K562 (cell line): ENCODE data around the gene ZSWIM3. TPM values are rescaled to one million over a fixed set of nuclear protein-coding genes. Genes with fewer than 3 reads are reported as not detected.

Source experiments
- CREM ChIP-seq: IDR thresholded peaks from 2 replicates; pipeline ENCODE4 v1.6.1; 2014; ENCODE audit warnings: antibody characterized with exemption, low read depth
- DACH1 ChIP-seq: fragments of 450-650 bp; IDR thresholded peaks from 2 replicates; pipeline ENCODE4 v1.6.1; 2018; ENCODE audit not compliant: partially characterized antibody
- FOXK2 ChIP-seq, 2 experiments: fragments of 450-650 bp; IDR thresholded peaks in 1 of 2; conservative IDR thresholded peaks in 1 of 2; 2 replicates each; pipeline ENCODE4 v1.6.1; 2016; ENCODE audit warnings: low read depth in 2 of 2, mild to moderate bottlenecking in 1 of 2
- POLR2A ChIP-seq: fragments of 450-650 bp; conservative IDR thresholded peaks from 2 replicates; pipeline ENCODE4 v1.6.1; 2016
- ZBTB1 ChIP-seq: sonication (generic); formaldehyde crosslinking; IDR thresholded peaks from 2 replicates; pipeline ENCODE4 v1.8.1; 2023; ENCODE audit warnings: missing genetic modification reagents, low read depth, mild to moderate bottlenecking, borderline replicate concordance
- polyA plus RNA-seq, 8 experiments: library from polyadenylated mRNA; depleted of rRNA in 4 of 8; stranded (reverse) in 5 of 8; unstranded in 3 of 8; fragments of >200 nt; fragmentation: Nextera tagmentation in 2 of 8; fragmentation: Illumina TruSeq in 1 of 8; extraction: Ambion mirVana in 2 of 8; extraction: Trizol in 1 of 8; gene quantifications; 2 replicates each; pipeline versions ENCODE4 v1.2.1 to v1.2.3, GENCODE V29; 2011 to 2014; ENCODE audit warnings: inconsistent platforms in 1 of 8, missing spikeins in 1 of 8
- total RNA-seq, 7 experiments: library from RNA; depleted of rRNA in 6 of 7; stranded (reverse); fragments of >200 nt in 6 of 7; fragmentation: Illumina TruSeq in 2 of 7; extraction: Trizol in 2 of 7; gene quantifications; 2 replicates each; pipeline versions ENCODE4 v1.2.1 to v1.2.3, GENCODE V29; 2011 to 2021; ENCODE audit warnings: low replicate concordance in 1 of 7
- TF ChIP-seq, protein P1 (sequence below): fragments of 250-450 bp; sonication (Bioruptor Pico); IDR thresholded peaks from 2 replicates; pipeline ENCODE4 v1.8.0; 2021; ENCODE audit warnings: moderate library complexity, mild to moderate bottlenecking, inconsistent platforms
- TF ChIP-seq, protein P2 (sequence below): fragments of 450-650 bp; IDR thresholded peaks from 2 replicates; pipeline ENCODE4 v1.6.1; 2016; ENCODE audit warnings: mild to moderate bottlenecking, moderate library complexity
- TF ChIP-seq, protein P3 (sequence below): fragments of 450-650 bp; formaldehyde crosslinking; IDR thresholded peaks from 2 replicates; pipeline ENCODE4 v1.4.0; 2020; ENCODE audit warnings: mild to moderate bottlenecking, mixed read lengths
- TF ChIP-seq, protein P4 (sequence below), 3 experiments: IDR thresholded peaks in 2 of 3; conservative IDR thresholded peaks in 1 of 3; 2 replicates each; pipeline ENCODE4 v1.5.1; 2011 to 2012; ENCODE audit warnings: low read length in 3 of 3, mild to moderate bottlenecking in 3 of 3, control low read depth in 2 of 3, improper control_type of control experiment in 1 of 3, inconsistent platforms in 1 of 3, low read depth in 1 of 3, mixed read lengths in 1 of 3, moderate library complexity in 1 of 3; ENCODE audit not compliant: insufficient read depth in 2 of 3

Gene ZSWIM3
- total and polyA plus RNA-seq, 9 of the 15 experiments (the other 6 are each of a cell fraction or from before 2014, with no cell fraction given), result 1.7 to 4.3 (median 2.9) TPM

DNA sequence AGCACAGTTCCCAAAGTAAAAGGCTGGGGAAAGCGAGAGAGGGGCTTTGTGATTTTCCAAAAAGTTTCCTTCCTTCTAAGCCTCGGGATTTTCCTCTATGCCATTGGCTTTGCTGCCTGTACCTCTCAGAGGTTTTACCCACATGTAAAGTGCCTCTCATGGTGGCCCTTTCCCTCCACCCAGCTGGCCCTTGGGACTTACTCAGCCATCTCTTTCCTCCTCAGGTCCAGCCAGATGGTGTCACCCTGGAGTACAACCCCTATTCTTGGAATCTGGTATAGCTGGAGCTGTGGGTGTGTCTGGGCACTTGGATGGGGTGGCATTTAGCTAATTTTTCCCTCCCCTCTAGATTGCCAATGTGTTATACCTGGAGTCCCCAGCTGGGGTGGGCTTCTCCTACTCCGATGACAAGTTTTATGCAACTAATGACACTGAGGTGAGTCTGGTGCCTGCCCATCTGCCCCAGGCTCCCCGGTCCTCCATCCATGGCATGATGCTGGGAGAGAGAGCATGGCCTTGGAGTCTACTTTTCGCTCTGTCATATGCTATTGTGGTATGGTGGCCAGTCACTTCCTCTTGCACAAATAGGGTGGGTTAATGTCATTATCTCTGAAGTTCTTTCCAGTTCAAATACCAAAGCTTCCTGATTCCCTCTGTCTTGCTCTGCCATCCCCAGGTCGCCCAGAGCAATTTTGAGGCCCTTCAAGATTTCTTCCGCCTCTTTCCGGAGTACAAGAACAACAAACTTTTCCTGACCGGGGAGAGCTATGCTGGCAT is 34.8 kb downstream of the ZSWIM3 start (continued):
- TF ChIP-seq, protein P1, sequence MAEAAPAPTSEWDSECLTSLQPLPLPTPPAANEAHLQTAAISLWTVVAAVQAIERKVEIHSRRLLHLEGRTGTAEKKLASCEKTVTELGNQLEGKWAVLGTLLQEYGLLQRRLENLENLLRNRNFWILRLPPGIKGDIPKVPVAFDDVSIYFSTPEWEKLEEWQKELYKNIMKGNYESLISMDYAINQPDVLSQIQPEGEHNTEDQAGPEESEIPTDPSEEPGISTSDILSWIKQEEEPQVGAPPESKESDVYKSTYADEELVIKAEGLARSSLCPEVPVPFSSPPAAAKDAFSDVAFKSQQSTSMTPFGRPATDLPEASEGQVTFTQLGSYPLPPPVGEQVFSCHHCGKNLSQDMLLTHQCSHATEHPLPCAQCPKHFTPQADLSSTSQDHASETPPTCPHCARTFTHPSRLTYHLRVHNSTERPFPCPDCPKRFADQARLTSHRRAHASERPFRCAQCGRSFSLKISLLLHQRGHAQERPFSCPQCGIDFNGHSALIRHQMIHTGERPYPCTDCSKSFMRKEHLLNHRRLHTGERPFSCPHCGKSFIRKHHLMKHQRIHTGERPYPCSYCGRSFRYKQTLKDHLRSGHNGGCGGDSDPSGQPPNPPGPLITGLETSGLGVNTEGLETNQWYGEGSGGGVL (CRISPR knock-in tag), result no peak
- TF ChIP-seq CREM (no peak), POLR2A (no peak), DACH1 (peak; percentile 21), ZBTB1 (CRISPR knock-in tag) (no peak), FOXK2 (conservative IDR thresholded peaks at IDR 0.05 in 1 of 2, IDR thresholded peaks at IDR 0.05 in 1 of 2; ENCODE audit: low read depth in 2 of 2) (no peak)
- TF ChIP-seq, protein P2, sequence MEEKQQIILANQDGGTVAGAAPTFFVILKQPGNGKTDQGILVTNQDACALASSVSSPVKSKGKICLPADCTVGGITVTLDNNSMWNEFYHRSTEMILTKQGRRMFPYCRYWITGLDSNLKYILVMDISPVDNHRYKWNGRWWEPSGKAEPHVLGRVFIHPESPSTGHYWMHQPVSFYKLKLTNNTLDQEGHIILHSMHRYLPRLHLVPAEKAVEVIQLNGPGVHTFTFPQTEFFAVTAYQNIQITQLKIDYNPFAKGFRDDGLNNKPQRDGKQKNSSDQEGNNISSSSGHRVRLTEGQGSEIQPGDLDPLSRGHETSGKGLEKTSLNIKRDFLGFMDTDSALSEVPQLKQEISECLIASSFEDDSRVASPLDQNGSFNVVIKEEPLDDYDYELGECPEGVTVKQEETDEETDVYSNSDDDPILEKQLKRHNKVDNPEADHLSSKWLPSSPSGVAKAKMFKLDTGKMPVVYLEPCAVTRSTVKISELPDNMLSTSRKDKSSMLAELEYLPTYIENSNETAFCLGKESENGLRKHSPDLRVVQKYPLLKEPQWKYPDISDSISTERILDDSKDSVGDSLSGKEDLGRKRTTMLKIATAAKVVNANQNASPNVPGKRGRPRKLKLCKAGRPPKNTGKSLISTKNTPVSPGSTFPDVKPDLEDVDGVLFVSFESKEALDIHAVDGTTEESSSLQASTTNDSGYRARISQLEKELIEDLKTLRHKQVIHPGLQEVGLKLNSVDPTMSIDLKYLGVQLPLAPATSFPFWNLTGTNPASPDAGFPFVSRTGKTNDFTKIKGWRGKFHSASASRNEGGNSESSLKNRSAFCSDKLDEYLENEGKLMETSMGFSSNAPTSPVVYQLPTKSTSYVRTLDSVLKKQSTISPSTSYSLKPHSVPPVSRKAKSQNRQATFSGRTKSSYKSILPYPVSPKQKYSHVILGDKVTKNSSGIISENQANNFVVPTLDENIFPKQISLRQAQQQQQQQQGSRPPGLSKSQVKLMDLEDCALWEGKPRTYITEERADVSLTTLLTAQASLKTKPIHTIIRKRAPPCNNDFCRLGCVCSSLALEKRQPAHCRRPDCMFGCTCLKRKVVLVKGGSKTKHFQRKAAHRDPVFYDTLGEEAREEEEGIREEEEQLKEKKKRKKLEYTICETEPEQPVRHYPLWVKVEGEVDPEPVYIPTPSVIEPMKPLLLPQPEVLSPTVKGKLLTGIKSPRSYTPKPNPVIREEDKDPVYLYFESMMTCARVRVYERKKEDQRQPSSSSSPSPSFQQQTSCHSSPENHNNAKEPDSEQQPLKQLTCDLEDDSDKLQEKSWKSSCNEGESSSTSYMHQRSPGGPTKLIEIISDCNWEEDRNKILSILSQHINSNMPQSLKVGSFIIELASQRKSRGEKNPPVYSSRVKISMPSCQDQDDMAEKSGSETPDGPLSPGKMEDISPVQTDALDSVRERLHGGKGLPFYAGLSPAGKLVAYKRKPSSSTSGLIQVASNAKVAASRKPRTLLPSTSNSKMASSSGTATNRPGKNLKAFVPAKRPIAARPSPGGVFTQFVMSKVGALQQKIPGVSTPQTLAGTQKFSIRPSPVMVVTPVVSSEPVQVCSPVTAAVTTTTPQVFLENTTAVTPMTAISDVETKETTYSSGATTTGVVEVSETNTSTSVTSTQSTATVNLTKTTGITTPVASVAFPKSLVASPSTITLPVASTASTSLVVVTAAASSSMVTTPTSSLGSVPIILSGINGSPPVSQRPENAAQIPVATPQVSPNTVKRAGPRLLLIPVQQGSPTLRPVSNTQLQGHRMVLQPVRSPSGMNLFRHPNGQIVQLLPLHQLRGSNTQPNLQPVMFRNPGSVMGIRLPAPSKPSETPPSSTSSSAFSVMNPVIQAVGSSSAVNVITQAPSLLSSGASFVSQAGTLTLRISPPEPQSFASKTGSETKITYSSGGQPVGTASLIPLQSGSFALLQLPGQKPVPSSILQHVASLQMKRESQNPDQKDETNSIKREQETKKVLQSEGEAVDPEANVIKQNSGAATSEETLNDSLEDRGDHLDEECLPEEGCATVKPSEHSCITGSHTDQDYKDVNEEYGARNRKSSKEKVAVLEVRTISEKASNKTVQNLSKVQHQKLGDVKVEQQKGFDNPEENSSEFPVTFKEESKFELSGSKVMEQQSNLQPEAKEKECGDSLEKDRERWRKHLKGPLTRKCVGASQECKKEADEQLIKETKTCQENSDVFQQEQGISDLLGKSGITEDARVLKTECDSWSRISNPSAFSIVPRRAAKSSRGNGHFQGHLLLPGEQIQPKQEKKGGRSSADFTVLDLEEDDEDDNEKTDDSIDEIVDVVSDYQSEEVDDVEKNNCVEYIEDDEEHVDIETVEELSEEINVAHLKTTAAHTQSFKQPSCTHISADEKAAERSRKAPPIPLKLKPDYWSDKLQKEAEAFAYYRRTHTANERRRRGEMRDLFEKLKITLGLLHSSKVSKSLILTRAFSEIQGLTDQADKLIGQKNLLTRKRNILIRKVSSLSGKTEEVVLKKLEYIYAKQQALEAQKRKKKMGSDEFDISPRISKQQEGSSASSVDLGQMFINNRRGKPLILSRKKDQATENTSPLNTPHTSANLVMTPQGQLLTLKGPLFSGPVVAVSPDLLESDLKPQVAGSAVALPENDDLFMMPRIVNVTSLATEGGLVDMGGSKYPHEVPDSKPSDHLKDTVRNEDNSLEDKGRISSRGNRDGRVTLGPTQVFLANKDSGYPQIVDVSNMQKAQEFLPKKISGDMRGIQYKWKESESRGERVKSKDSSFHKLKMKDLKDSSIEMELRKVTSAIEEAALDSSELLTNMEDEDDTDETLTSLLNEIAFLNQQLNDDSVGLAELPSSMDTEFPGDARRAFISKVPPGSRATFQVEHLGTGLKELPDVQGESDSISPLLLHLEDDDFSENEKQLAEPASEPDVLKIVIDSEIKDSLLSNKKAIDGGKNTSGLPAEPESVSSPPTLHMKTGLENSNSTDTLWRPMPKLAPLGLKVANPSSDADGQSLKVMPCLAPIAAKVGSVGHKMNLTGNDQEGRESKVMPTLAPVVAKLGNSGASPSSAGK, result no peak
- TF ChIP-seq, protein P3, sequence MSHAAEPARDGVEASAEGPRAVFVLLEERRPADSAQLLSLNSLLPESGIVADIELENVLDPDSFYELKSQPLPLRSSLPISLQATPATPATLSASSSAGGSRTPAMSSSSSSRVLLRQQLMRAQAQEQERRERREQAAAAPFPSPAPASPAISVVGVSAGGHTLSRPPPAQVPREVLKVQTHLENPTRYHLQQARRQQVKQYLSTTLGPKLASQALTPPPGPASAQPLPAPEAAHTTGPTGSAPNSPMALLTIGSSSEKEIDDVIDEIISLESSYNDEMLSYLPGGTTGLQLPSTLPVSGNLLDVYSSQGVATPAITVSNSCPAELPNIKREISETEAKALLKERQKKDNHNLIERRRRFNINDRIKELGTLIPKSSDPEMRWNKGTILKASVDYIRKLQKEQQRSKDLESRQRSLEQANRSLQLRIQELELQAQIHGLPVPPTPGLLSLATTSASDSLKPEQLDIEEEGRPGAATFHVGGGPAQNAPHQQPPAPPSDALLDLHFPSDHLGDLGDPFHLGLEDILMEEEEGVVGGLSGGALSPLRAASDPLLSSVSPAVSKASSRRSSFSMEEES (CRISPR knock-in tag), result no peak
- TF ChIP-seq, protein P4, sequence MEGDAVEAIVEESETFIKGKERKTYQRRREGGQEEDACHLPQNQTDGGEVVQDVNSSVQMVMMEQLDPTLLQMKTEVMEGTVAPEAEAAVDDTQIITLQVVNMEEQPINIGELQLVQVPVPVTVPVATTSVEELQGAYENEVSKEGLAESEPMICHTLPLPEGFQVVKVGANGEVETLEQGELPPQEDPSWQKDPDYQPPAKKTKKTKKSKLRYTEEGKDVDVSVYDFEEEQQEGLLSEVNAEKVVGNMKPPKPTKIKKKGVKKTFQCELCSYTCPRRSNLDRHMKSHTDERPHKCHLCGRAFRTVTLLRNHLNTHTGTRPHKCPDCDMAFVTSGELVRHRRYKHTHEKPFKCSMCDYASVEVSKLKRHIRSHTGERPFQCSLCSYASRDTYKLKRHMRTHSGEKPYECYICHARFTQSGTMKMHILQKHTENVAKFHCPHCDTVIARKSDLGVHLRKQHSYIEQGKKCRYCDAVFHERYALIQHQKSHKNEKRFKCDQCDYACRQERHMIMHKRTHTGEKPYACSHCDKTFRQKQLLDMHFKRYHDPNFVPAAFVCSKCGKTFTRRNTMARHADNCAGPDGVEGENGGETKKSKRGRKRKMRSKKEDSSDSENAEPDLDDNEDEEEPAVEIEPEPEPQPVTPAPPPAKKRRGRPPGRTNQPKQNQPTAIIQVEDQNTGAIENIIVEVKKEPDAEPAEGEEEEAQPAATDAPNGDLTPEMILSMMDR (IDR thresholded peaks at IDR 0.05 in 2 of 3, conservative IDR thresholded peaks at IDR 0.05 in 1 of 3; ENCODE audit: insufficient read depth in 2 of 3, low read depth in 1 of 3, low read length in 3 of 3), result peak; percentile 33 to 43 (median 37); a peak in 4 of 6 replicates
